ENCODE results near the gene CAMKK2.
"Not testable (repeated sequence)": the region's sequence is repeated elsewhere in the genome, so short reads cannot be mapped to it uniquely, and the experiment has no call there.

GRCh38 chr12:121307397-121307796, 10.9 kb upstream of the CAMKK2 start:
- not testable (repeated sequence) for TF ChIP-seq CTCF (conservative IDR thresholded peaks at IDR 0.05; ENCODE audit: low read length); EZH2phosphoT487 (IDR thresholded peaks at IDR 0.05; ENCODE audit: borderline replicate concordance)
